Esophagus muscularis mucosa (tissue), 4 donors: ENCODE data around the gene LMF1. TPM values are rescaled to one million over a fixed set of nuclear protein-coding genes. Genes with fewer than 3 reads are reported as not detected.

Experiments used
- DNase-seq: peaks from one replicate; pipeline ENCODE4 v3.0.0-alpha.2; 2017; ENCODE audit errors: extremely low spot score
- H3K27ac ChIP-seq, 4 donors: fragments of 200-600 bp; sonication (generic); replicated peaks in 1 of 4; 1 replicate in 3 of 4; 2 replicates in 1 of 4; pipeline ENCODE4 v1.5.1; 2016 to 2019; ENCODE audit warnings: mild to moderate bottlenecking in 1 of 4
- H3K27me3 ChIP-seq, 4 donors: fragments of 200-600 bp; sonication (generic); one replicate each; pipeline versions ENCODE4 v1.5.1 to v1.6.0; 2016 to 2019
- H3K36me3 ChIP-seq, 4 donors: fragments of 200-600 bp; sonication (generic); one replicate each; pipeline ENCODE4 v1.5.1; 2016 to 2019
- H3K4me1 ChIP-seq, 4 donors: fragments of 200-600 bp; sonication (generic); one replicate each; pipeline ENCODE4 v1.5.1; 2016 to 2019
- H3K4me3 ChIP-seq, 4 donors: fragments of 200-600 bp; sonication (generic); 1 replicate in 2 of 4; 2 replicates in 2 of 4; pipeline ENCODE4 v1.5.1; 2016 to 2019; ENCODE audit warnings: mild to moderate bottlenecking in 4 of 4, moderate library complexity in 1 of 4
- H3K9me3 ChIP-seq, 4 donors: fragments of 200-600 bp; sonication (generic); 1 replicate in 3 of 4; 2 replicates in 1 of 4; pipeline ENCODE4 v1.5.1; 2016 to 2019
- CTCF ChIP-seq, 3 experiments: fragments of 200-600 bp in 2 of 3; fragments of 450-650 bp in 1 of 3; sonication (generic) in 2 of 3; IDR thresholded peaks; one replicate each; pipeline ENCODE4 v1.5.1; 2017 to 2019; ENCODE audit warnings: antibody characterized with exemption in 3 of 3, mild to moderate bottlenecking in 2 of 3, moderate library complexity in 1 of 3
- EP300 ChIP-seq: sonication (generic); formaldehyde crosslinking; IDR thresholded peaks from one replicate; pipeline ENCODE4 v1.6.1; 2017; ENCODE audit warnings: antibody characterized with exemption
- POLR2A ChIP-seq: fragments of 450-650 bp; IDR thresholded peaks from one replicate; pipeline ENCODE4 v1.6.1; 2017; ENCODE audit warnings: antibody characterized with exemption, moderate library complexity, mild to moderate bottlenecking, low read depth
- POLR2AphosphoS5 ChIP-seq, 2 donors: sonication (generic); formaldehyde crosslinking; IDR thresholded peaks; one replicate each; pipeline ENCODE4 v1.6.1; 2017; ENCODE audit warnings: antibody characterized with exemption in 2 of 2
- WGBS: methylation state at CpG from one replicate; pipeline ENCODE4 v1.1.5; 2018; 5-methylcytosine and 5-hydroxymethylcytosine counted together
- intact Hi-C: fragments of 100-400 bp; cut with DNase I; formaldehyde crosslinking; loops from one replicate; pipeline ENCODE4 v1.15.1; 2023
- total RNA-seq, 4 donors: library from RNA; depleted of rRNA; stranded (reverse); fragments of >200 nt; gene quantifications; one replicate each; pipeline versions ENCODE4 v1.1.0 to v1.2.1, GENCODE V29; 2016

LMF1 gene
- total RNA-seq, 4 donors from 2014 or later = 14.5 to 32.0 (median 23.8) TPM

- TF ChIP-seq POLR2A (no peak), POLR2AphosphoS5 (IDR thresholded peaks at IDR 0.05) (no peak), CTCF (IDR thresholded peaks at IDR 0.05) (no peak), EP300 (no peak)
- Histone ChIP-seq H3K27me3 (no peaks in the 10 kb centered on the region), H3K9me3 (no peaks in the 10 kb centered on the region), H3K4me1 (no peaks in the 10 kb centered on the region), H3K4me3 (no peak overlapping the region), H3K27ac (no peak overlapping the region), H3K36me3 (peaks cover 23 to 66% (median 41%) of the 10 kb centered on the region in 4 donors)
- intact Hi-C loops = no loop called here
- no peak for DNase-seq
- 92% methylated on average over 36 of the region's 44 CpGs for WGBS
Observed at GRCh38 chr16:931626-932500, 38.9 kb downstream of the LMF1 start.

- H3K27me3 ChIP-seq = no peaks in the 10 kb centered on the region
- peaks cover 23 to 62% (median 44%) of the 10 kb centered on the region in 4 donors for H3K36me3 ChIP-seq
- intact Hi-C loops = no loop called here
- no peak overlapping the region for H3K4me3 ChIP-seq
- no peak overlapping the region for H3K27ac ChIP-seq
- 96% methylated on average over 19 of the region's 21 CpGs for WGBS
- TF ChIP-seq CTCF (IDR thresholded peaks at IDR 0.05) (no peak), EP300 (no peak)
- no peaks in the 10 kb centered on the region for H3K9me3 ChIP-seq
- no peak for DNase-seq
- H3K4me1 ChIP-seq = no peaks in the 10 kb centered on the region
Observed at GRCh38 chr16:931171-931570, 39.6 kb downstream of the LMF1 start.

DNA sequence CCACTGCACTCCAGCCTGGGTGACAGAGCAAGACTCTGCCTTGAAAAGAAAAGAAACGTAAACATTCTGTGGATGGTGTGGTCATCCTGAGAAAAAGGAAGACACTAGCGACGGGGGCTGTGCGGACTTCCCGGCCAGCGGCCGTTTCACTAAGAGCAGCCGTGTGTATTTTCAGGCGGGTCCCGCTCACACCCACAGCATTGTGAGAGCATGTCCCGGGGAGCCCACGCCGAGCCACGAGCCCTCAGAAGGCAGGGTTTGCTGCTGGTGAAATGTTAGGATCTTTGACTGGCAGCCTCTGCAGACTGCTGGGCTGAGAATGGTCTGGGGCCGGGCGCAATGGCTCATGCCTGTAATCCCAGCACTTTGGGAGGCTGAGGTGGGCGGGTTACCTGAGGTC is 40.3 kb downstream of the LMF1 start:
- 93% methylated on average over 17 of the region's 17 CpGs for WGBS
- H3K27me3 ChIP-seq = no peaks in the 10 kb centered on the region
- H3K27ac ChIP-seq = no peak overlapping the region
- DNase-seq = no peak
- no peak overlapping the region for H3K4me3 ChIP-seq
- intact Hi-C loops = no loop called here
- H3K9me3 ChIP-seq = no peaks in the 10 kb centered on the region
- H3K36me3 ChIP-seq = peaks cover 23 to 66% (median 45%) of the 10 kb centered on the region in 4 donors
- no peaks in the 10 kb centered on the region for H3K4me1 ChIP-seq
- TF ChIP-seq CTCF (IDR thresholded peaks at IDR 0.05) = no peak
- TF ChIP-seq POLR2A = no peak
- TF ChIP-seq POLR2AphosphoS5 (IDR thresholded peaks at IDR 0.05) = no peak
- TF ChIP-seq EP300 = no peak

- TF ChIP-seq POLR2A = no peak
- TF ChIP-seq CTCF (IDR thresholded peaks at IDR 0.05) = no peak
- TF ChIP-seq POLR2AphosphoS5 (IDR thresholded peaks at IDR 0.05) = no peak
- no peak for TF ChIP-seq EP300
- H3K36me3 ChIP-seq = peaks cover 23 to 70% (median 45%) of the 10 kb centered on the region in 4 donors
- H3K9me3 ChIP-seq = no peaks in the 10 kb centered on the region
- H3K4me3 ChIP-seq = no peak overlapping the region
- H3K27ac ChIP-seq = no peak overlapping the region
- DNase-seq = no peak
- WGBS = 92% methylated on average over 19 of the region's 20 CpGs
- no peaks in the 10 kb centered on the region for H3K4me1 ChIP-seq
- H3K27me3 ChIP-seq = no peaks in the 10 kb centered on the region
- intact Hi-C loops = no loop called here
Observed at GRCh38 chr16:930076-930475, 40.7 kb downstream of the LMF1 start.
